Uterus (tissue), 4 donors: ENCODE data around the gene TTC7B. TPM values are rescaled to one million over a fixed set of nuclear protein-coding genes. Genes with fewer than 3 reads are reported as not detected.

Experiments used
- DNase-seq, 2 donors: peaks; one replicate each; pipeline ENCODE4 v3.0.0-alpha.2; 2019 to 2020
- H3K27ac ChIP-seq, 2 donors: fragments of 200-600 bp; sonication (generic); 1 replicate in 1 of 2; 2 replicates in 1 of 2; pipeline ENCODE4 v1.5.1; 2016 to 2018
- H3K27me3 ChIP-seq, 2 donors: fragments of 200-600 bp; sonication (generic); one replicate each; pipeline ENCODE4 v1.5.1; 2018 to 2019; ENCODE audit warnings: control low read depth in 1 of 2
- H3K36me3 ChIP-seq, 2 donors: fragments of 200-600 bp; sonication (generic); one replicate each; pipeline ENCODE4 v1.5.1; 2019; ENCODE audit warnings: control low read depth in 1 of 2
- H3K4me1 ChIP-seq, 2 donors: fragments of 200-600 bp; sonication (generic); one replicate each; pipeline ENCODE4 v1.5.1; 2018 to 2019; ENCODE audit warnings: control low read depth in 1 of 2
- H3K4me3 ChIP-seq, 2 donors: fragments of 200-600 bp; sonication (generic); 1 replicate in 1 of 2; 2 replicates in 1 of 2; pipeline ENCODE4 v1.5.1; 2018 to 2019; ENCODE audit warnings: mild to moderate bottlenecking in 1 of 2
- H3K9me3 ChIP-seq, 2 donors: fragments of 200-600 bp; sonication (generic); one replicate each; pipeline ENCODE4 v1.5.1; 2019; ENCODE audit warnings: control low read depth in 1 of 2
- POLR2A ChIP-seq, 2 donors: fragments of 450-650 bp; IDR thresholded peaks; one replicate each; pipeline ENCODE4 v1.6.1; 2016; ENCODE audit warnings: antibody characterized with exemption in 2 of 2, mild to moderate bottlenecking in 1 of 2, moderate library complexity in 1 of 2
- intact Hi-C: fragments of 100-400 bp; cut with DNase I; formaldehyde crosslinking; loops from one replicate; pipeline ENCODE4 v1.15.1; 2023; ENCODE audit warnings: low total_unique reads
- total RNA-seq, 4 donors: library from RNA; depleted of rRNA in 3 of 4; stranded (reverse); fragments of >200 nt in 3 of 4; gene quantifications; one replicate each; pipeline versions ENCODE4 v1.1.0 to v1.2.4, GENCODE V29; 2014 to 2023
- TF ChIP-seq, protein P1 (sequence below), 4 experiments: fragments of 200-600 bp in 2 of 4; fragments of 450-650 bp in 2 of 4; sonication (generic) in 2 of 4; IDR thresholded peaks; one replicate each; pipeline ENCODE4 v1.5.1; 2016 to 2019; ENCODE audit warnings: antibody characterized with exemption in 4 of 4, mild to moderate bottlenecking in 2 of 4, moderate library complexity in 1 of 4
- donor health status: DM: yes; HTN: yes; CAD: no.

The TTC7B gene
- total RNA-seq, 4 donors from 2014 or later: 15.3 to 73.9 (median 28.0) TPM

DNA sequence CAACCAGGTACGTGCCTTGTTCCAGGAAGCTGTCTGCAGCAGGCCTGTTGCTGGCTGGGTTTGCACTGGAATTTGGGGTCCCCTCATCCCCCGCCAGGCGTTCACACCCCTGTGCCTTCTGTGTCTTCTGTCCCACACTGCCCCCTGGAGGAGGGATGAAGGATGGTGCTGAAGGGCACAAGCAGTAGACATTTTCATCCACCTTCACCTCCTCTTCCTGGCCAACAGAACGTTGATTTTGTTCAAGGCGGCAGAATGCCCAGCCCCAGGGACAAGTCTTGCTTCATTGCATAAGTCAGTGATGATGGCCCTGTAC is 297.3 kb downstream of the TTC7B start:
- intact Hi-C loops: no loop called here
- no peak for DNase-seq
- TF ChIP-seq POLR2A (IDR thresholded peaks at IDR 0.05): no peak
- TF ChIP-seq, protein P1, sequence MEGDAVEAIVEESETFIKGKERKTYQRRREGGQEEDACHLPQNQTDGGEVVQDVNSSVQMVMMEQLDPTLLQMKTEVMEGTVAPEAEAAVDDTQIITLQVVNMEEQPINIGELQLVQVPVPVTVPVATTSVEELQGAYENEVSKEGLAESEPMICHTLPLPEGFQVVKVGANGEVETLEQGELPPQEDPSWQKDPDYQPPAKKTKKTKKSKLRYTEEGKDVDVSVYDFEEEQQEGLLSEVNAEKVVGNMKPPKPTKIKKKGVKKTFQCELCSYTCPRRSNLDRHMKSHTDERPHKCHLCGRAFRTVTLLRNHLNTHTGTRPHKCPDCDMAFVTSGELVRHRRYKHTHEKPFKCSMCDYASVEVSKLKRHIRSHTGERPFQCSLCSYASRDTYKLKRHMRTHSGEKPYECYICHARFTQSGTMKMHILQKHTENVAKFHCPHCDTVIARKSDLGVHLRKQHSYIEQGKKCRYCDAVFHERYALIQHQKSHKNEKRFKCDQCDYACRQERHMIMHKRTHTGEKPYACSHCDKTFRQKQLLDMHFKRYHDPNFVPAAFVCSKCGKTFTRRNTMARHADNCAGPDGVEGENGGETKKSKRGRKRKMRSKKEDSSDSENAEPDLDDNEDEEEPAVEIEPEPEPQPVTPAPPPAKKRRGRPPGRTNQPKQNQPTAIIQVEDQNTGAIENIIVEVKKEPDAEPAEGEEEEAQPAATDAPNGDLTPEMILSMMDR (IDR thresholded peaks at IDR 0.05): peak in 3 of 4 experiments; percentile 15 to 26 (median 17)
- Histone ChIP-seq H3K9me3 (no peaks in the 10 kb centered on the region), H3K36me3 (no peaks in the 10 kb centered on the region), H3K27ac (no peak overlapping the region), H3K4me1 (peaks cover 11 to 20% of the 10 kb centered on the region in 2 donors), H3K4me3 (no peak overlapping the region), H3K27me3 (no peaks in the 10 kb centered on the region)

DNA sequence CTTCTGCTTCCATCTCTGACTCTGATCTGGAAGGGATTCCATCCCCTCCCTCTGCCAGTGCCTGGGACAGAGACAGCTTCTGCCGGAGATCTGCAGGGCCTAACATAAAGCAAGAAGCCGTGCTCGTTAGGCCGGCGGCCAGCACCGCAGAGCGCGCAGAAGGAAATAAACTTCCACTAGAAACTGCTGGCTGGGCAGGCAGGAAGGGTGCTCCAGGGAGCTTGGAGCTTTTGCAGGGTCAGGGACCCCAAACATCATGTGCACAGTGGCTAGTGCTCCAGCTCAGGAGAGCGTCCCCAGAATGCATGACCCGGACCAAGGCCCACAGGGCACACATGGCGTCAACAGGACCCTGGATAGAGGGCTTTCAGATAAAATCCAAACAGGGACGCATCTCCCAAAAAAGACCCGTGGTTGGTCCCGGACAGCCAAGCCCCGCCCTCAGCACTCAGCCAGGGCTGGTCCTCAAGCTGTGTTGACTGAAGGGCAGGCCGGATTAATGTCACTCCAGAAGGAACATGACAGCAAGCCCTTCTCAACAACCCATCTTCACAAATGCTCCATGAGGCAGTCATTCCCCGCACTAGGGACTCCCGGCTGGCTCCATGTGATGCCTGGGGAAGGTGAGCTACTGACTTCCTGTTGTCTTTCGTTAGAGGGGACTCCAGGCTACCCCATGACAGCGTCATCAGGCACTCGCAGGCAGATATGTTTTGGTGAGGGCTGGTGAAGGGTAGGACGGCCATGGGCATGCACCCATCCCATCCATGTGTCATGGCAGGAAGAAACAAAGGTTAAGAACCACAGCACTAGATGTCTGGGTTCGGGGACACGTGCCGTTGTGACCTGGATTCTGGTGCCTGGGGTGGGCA is 297.9 kb downstream of the TTC7B start:
- Histone ChIP-seq H3K27ac (no peak overlapping the region), H3K27me3 (no peaks in the 10 kb centered on the region), H3K36me3 (no peaks in the 10 kb centered on the region), H3K4me1 (peaks cover 8 to 20% of the 10 kb centered on the region in 2 donors), H3K9me3 (no peaks in the 10 kb centered on the region), H3K4me3 (no peak overlapping the region)
- no peak for DNase-seq
- TF ChIP-seq POLR2A (IDR thresholded peaks at IDR 0.05): no peak
- TF ChIP-seq, protein P1 (IDR thresholded peaks at IDR 0.05): no peak
- intact Hi-C loops: no loop called here

DNA sequence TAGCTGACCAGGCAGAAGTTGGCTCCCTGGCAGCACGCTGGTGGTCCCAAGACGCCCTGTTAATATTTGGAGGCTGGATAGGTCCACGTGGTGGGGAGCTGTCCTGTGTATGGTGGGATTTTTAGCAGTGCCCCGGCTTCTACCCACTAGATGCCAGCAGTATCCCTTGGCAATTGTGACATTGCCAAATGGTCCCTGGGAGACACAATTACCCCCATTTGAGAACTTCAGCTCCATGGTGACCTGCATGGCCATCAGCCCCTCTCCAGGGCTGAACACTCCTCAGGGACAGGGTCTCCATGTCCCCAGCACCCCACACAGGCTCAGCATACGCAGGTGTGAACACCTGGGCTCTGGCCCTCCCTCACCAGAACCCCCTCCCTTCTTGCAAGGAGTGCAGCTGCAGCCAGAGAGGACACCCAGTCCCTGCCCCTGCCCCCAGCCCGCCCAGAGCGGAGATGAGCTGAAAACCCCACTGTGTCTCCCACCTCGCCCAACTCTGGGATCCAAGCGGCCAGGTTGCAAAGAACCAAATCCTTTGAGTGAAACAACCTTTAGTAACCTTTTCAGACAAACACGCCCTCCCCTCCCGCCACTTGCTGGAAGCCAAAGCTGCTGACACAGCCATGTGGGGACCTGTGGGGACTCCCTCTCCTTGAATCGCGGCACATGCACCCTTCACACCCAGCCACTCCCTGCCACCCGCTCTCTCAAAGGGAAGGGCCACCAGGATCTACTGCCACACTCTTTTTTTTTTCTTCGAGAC is 299.0 kb downstream of the TTC7B start:
- no peak for TF ChIP-seq POLR2A (IDR thresholded peaks at IDR 0.05)
- TF ChIP-seq, protein P1 (IDR thresholded peaks at IDR 0.05): no peak

DNA sequence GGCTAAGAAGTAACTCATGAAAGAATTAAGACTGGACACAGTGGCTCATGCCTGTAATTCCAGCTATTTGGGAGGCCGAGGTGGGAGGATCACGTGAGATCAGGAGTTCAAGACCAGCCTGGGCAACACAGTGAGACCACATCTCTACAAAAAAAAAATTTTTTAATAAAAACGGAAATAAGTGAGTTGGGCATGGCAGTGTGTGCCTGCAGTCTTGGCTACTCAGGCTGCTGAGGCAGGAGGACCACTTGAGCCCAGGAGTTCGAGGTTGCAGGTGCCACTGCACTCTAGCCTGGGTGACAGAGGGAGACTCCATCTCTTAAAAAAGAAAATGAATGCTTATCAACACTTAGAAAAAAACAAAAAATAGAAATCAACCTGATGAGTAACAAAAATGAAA is 301.7 kb downstream of the TTC7B start:
- Histone ChIP-seq H3K36me3 (no peaks in the 10 kb centered on the region), H3K27ac (no peak overlapping the region), H3K4me1 (no peaks in the 10 kb centered on the region), H3K4me3 (no peak overlapping the region), H3K27me3 (no peaks in the 10 kb centered on the region), H3K9me3 (no peaks in the 10 kb centered on the region)
- DNase-seq: no peak
- no peak for TF ChIP-seq POLR2A (IDR thresholded peaks at IDR 0.05)
- TF ChIP-seq, protein P1 (IDR thresholded peaks at IDR 0.05): no peak
- intact Hi-C loops: no loop called here

More for the DNA sequence above, 299.0 kb downstream of the TTC7B start:
- Histone ChIP-seq H3K4me3 (no peak overlapping the region), H3K27ac (no peak overlapping the region), H3K9me3 (no peaks in the 10 kb centered on the region), H3K4me1 (peaks cover 8 to 11% of the 10 kb centered on the region in 2 donors), H3K36me3 (no peaks in the 10 kb centered on the region), H3K27me3 (no peaks in the 10 kb centered on the region)
- intact Hi-C loops: no loop called here
- DNase-seq: no peak

DNA sequence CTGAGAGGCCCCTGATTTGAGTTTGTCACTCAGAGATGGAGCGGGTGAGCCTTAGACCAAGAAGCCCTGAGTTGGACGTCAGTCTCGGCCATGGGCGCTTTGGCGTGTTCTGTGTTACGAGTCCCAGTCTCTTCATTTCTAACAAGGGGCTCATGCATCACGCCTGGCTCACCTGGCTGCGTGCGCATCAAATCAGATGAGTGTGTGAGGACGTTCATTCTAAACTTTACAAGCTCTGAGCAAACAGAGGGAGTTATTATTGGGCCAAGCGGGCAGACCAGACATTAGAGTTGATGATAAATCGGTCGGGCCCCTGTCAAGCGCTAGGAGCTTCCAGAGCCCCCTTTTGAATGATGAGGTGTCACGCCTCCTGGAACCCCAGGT is 302.2 kb downstream of the TTC7B start:
- intact Hi-C loops: no loop called here
- Histone ChIP-seq H3K9me3 (no peaks in the 10 kb centered on the region), H3K36me3 (no peaks in the 10 kb centered on the region), H3K4me3 (no peak overlapping the region), H3K27me3 (no peaks in the 10 kb centered on the region), H3K27ac (no peak overlapping the region), H3K4me1 (no peaks in the 10 kb centered on the region)
- DNase-seq: no peak
- TF ChIP-seq POLR2A (IDR thresholded peaks at IDR 0.05): no peak
- TF ChIP-seq, protein P1 (IDR thresholded peaks at IDR 0.05): no peak
